ENCODE data around the gene EXOC3L4. TPM values are rescaled to one million over a fixed set of nuclear protein-coding genes. Genes with fewer than 3 reads are reported as not detected.

Gene EXOC3L4
- total and polyA plus RNA-seq, 9 of the 15 experiments (the other 6 are each of a cell fraction or from before 2014, with no cell fraction given), result 0.10 to 6.7 (median 0.98) TPM; not detected in 1

DNA sequence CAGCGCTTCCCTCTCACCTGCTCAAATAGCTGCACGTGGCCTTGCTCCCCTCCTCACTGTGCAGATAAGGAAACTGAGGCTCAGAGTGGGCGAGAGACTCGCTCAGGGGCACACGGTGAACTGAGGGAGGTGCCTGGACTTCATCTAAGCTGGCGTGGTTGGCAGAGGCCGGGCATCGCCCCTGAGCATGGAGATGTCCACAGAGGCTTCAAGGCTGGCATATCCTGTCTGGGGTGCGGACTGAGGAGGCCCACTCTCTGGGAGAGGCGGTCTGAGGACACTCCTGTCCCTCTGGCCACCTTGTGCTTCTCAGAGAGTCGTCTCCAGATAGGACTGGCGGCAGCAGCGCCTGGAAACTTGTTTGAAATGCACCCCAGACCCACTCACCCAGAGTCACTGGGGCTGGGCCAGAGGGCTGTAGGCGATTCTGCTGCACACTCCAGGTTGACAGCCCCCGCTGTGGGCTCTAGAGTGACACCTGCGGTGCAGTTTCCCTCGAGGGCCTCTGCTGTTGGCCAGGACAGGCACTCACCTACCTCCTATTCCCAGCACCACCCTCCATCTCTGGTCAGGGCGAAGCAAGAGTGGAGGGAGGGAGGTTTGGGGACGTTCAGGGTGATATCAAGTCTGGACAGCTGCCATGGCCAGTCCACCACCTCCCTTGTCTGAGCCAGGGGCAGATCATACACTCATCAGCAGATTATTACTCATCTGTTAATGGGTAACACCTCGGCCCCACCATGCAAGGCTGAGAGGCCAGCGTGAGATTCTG, 21.7 kb upstream of the EXOC3L4 start (continued):
- TF ChIP-seq MBD1 (CRISPR knock-in tag; IDR thresholded peaks at IDR 0.05), result no peak
- TF ChIP-seq POLR2A (conservative IDR thresholded peaks at IDR 0.05), result no peak

- POLR2A ChIA-PET, result interaction anchor here (0.6 to 1.0 kb wide), 3 partner anchors 12 to 18 kb away, joined by 3 read pairs; no protein-coding TSS in a partner anchor
- Histone ChIP-seq H3K27me3 (ENCODE audit: control insufficient read depth in 2 of 2, insufficient read depth in 2 of 2, low read length in 2 of 2) (no peaks in the 10 kb centered on the region), H3K4me1 (replicated peaks in 1 of 2; ENCODE audit: control insufficient read depth in 2 of 2, insufficient read depth in 2 of 2, low read length in 2 of 2) (peaks cover 3 to 67% of the 10 kb centered on the region in 2 experiments; a peak in 4 of 5 replicates), H3K9me3 (replicated peaks; ENCODE audit: control insufficient read depth, insufficient read depth, low read depth, low read length) (no peaks in the 10 kb centered on the region), H3K9ac (ENCODE audit: insufficient read depth in 1 of 2, low read depth in 2 of 2, low read length in 2 of 2) (no peak overlapping the region; a peak in 1 of 4 replicates), H3K79me2 (ENCODE audit: control insufficient read depth, insufficient read depth, low read length) (no peaks in the 10 kb centered on the region), H2AFZ (ENCODE audit: low read depth, low read length) (no peak overlapping the region), H4K20me1 (replicated peaks; ENCODE audit: control insufficient read depth, insufficient read depth, low read length) (no peaks in the 10 kb centered on the region), H3K36me3 (ENCODE audit: control insufficient read depth, insufficient read depth, low read length) (no peaks in the 10 kb centered on the region), H3K9me1 (ENCODE audit: control insufficient read depth, insufficient read depth, low read length) (no peaks in the 10 kb centered on the region), H3K4me2 (ENCODE audit: insufficient read depth, low read length) (no peak overlapping the region), H3K4me3 (no peak overlapping the region), H3K27ac (ENCODE audit: extremely low read depth, low read depth, low read length) (no peak overlapping the region)
- in situ Hi-C loops (cut with MboI), result no loop called here
- intact Hi-C loops (cut with micrococcal nuclease), result loop anchor here (10.0 kb wide), 1 partner anchor 471 kb away; no protein-coding TSS in a partner anchor
- DNase-seq (ENCODE audit: extremely low read depth in 1 of 4, low spot score in 3 of 4) (no peak), FAIRE-seq (no peak), ATAC-seq (no peak)
- no TSS peak for BruUV-seq (replicated peaks)
- CTCF ChIA-PET (ENCODE audit: low intra/inter-chr PET ratio), result no interaction called here
- TF ChIP-seq RB1 (IDR thresholded peaks at IDR 0.05; ENCODE audit: low read depth) (no peak), ZFPM2 (CRISPR knock-in tag; IDR thresholded peaks at IDR 0.05) (no peak), PRDM10 (IDR thresholded peaks at IDR 0.05; ENCODE audit: partially characterized antibody) (peak; percentile 84)
- 95% methylated on average over 3 of the region's 14 CpGs for WGBS (ENCODE audit: insufficient coverage, low coverage, missing lambda C conversion rate)
Observed at GRCh38 chr14:103073367-103073875, 21.1 kb upstream of the EXOC3L4 start.
